OCI-LY1 (cell line): Measurements from ENCODE around the gene ANKRD33B.
"Not testable (repeated sequence)": the region's sequence is repeated elsewhere in the genome, so short reads cannot be mapped to it uniquely, and the experiment has no call there.

Experiments
- H2AFZ ChIP-seq: fragments of 200-600 bp; sonication (generic), shearing (Covaris generic); 2 replicates; pipeline ENCODE4 v1.6.0; 2014; ENCODE audit warnings: antibody characterized with exemption, mild to moderate bottlenecking, low read length
- H3F3A ChIP-seq: fragments of 200-600 bp; sonication (generic), shearing (Covaris generic); 2 replicates; pipeline ENCODE4 v1.6.0; 2014; ENCODE audit warnings: mild to moderate bottlenecking, antibody characterized with exemption, low read length, moderate library complexity; ENCODE audit not compliant: insufficient read depth
- H3K27ac ChIP-seq: fragments of 200-600 bp; sonication (generic); 2 replicates; pipeline ENCODE4 v1.5.1; 2014; ENCODE audit warnings: low read length, mixed run types, mild to moderate bottlenecking, low read depth; ENCODE audit not compliant: poor library complexity, severe bottlenecking
- H3K27me3 ChIP-seq: fragments of 200-600 bp; sonication (generic); 2 replicates; pipeline ENCODE4 v1.6.0; 2014; ENCODE audit warnings: antibody characterized with exemption, mild to moderate bottlenecking, low read length, moderate library complexity; ENCODE audit not compliant: insufficient read depth
- H3K36me3 ChIP-seq: fragments of 200-600 bp; sonication (generic); 2 replicates; pipeline ENCODE4 v1.6.1; 2014; ENCODE audit warnings: mild to moderate bottlenecking, antibody characterized with exemption, low read length, moderate library complexity, mixed read lengths; ENCODE audit not compliant: insufficient read depth
- H3K4me1 ChIP-seq: fragments of 200-600 bp; sonication (generic); 2 replicates; pipeline ENCODE4 v1.5.1; 2014; ENCODE audit warnings: mild to moderate bottlenecking, low read length, moderate library complexity; ENCODE audit not compliant: insufficient read depth, severe bottlenecking
- H3K4me2 ChIP-seq: fragments of 200-600 bp; sonication (generic), shearing (Covaris generic); 2 replicates; pipeline ENCODE4 v1.6.1; 2014; ENCODE audit warnings: low read length
- H3K4me3 ChIP-seq: fragments of 200-600 bp; sonication (generic); 2 replicates; pipeline ENCODE4 v1.5.1; 2014; ENCODE audit warnings: low read length, low read depth, mild to moderate bottlenecking, mixed read lengths; ENCODE audit not compliant: poor library complexity, severe bottlenecking
- H3K79me2 ChIP-seq: fragments of 200-600 bp; shearing (Covaris generic); 2 replicates; pipeline ENCODE4 v1.6.1; 2016; ENCODE audit warnings: mixed run types, low read length, mixed read lengths; ENCODE audit not compliant: insufficient read depth
- H3K9ac ChIP-seq: fragments of 200-600 bp; sonication (generic), shearing (Covaris generic); 2 replicates; pipeline ENCODE4 v1.6.1; 2014; ENCODE audit warnings: mild to moderate bottlenecking, low read length, mixed read lengths
- H3K9me2 ChIP-seq: fragments of 200-600 bp; sonication (generic), shearing (Covaris generic); 2 replicates; pipeline ENCODE4 v1.6.1; 2014; ENCODE audit warnings: low read depth, mild to moderate bottlenecking, low read length, mixed read lengths
- H3K9me3 ChIP-seq: fragments of 200-600 bp; shearing (Covaris generic); 2 replicates; pipeline ENCODE4 v1.6.1; 2014; ENCODE audit warnings: low read length, mixed read lengths
- H4K20me1 ChIP-seq: fragments of 200-600 bp; sonication (generic), shearing (Covaris generic); 2 replicates; pipeline ENCODE4 v1.6.0; 2016; ENCODE audit warnings: mild to moderate bottlenecking, low read length; ENCODE audit not compliant: insufficient read depth
- CTCF ChIP-seq: fragments of 200-600 bp; sonication (generic), shearing (Covaris generic); IDR thresholded peaks from 2 replicates; pipeline ENCODE4 v1.5.1; 2017; ENCODE audit warnings: mild to moderate bottlenecking, antibody characterized with exemption, low read length, moderate library complexity, mixed read lengths
- EZH2 ChIP-seq: fragments of 200-600 bp; sonication (generic), shearing (Covaris generic); IDR thresholded peaks from 2 replicates; pipeline ENCODE4 v1.8.0; 2017; ENCODE audit warnings: borderline replicate concordance, mixed run types, mild to moderate bottlenecking, antibody characterized with exemption, low read length, moderate library complexity, mixed read lengths

Gene ANKRD33B

DNA sequence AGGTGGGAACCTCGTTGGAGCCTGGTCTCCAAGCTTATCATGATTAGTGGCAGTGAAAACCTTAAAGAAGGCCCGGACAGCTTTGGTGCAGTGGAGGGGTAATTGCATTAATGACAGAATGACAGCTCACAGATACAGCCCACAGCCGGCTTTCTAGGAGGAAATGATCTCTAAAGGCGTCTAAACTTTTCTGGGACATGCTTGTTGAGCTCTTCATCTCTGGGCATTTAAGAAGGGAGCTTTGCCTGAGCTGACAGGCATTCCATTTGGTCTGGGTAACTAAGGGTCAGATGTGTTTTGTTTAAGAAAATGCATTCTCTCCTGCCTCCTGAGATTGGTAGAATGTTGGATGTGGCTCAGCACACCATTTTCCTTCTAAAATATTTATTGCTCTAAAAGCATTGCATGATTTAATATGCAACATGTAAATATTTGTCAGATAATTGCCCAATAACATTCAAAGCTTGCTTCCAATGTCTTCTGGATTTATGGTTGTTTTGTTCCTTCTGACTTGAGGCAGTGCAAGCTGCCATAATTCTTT, 4.0 kb downstream of the ANKRD33B start:
- H3K79me2 ChIP-seq: no peaks in the 10 kb centered on the region
- no peak overlapping the region for H3K4me3 ChIP-seq

DNA sequence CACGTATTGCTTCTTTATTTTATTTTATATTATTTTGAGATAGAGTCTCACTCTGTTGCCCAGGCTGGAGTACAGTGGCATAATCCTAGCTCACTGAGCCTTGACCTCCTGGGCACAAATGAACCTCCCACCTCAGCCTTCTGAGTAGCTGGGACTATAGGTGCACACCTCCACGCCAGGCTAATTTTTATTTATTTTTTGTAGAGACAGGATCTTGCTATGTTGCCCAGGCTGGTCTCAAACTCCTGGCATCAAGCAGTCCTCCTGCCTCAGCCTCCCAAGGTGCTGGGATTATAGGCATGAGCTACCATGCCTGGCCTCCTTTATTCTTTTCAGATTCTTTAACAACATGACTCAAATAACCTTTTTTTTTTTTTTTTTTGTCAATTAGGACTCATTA, 6.7 kb downstream of the ANKRD33B start:
- not testable (repeated sequence) for H3K4me2 ChIP-seq, H4K20me1 ChIP-seq, H3K4me3 ChIP-seq, H3K9me2 ChIP-seq, H3K4me1 ChIP-seq, H3K9ac ChIP-seq, H3K27ac ChIP-seq, H3K79me2 ChIP-seq, H3K36me3 ChIP-seq, H3F3A ChIP-seq, H3K9me3 ChIP-seq, H2AFZ ChIP-seq
- peaks cover 13% of the 10 kb centered on the region; the same call in 1 of the 2 replicates for H3K27me3 ChIP-seq

More for the DNA sequence above, 4.0 kb downstream of the ANKRD33B start:
- TF ChIP-seq CTCF (no peak), EZH2 (no peak)
- Histone ChIP-seq H3K9me2 (no peaks in the 10 kb centered on the region), H3K27me3 (peaks cover 17% of the 10 kb centered on the region; the same call in 1 of the 2 replicates), H3F3A (no peaks in the 10 kb centered on the region), H3K4me2 (no peak overlapping the region), H4K20me1 (no peaks in the 10 kb centered on the region), H3K9ac (no peak overlapping the region), H3K27ac (no peak overlapping the region), H3K4me1 (peaks cover 10% of the 10 kb centered on the region), H3K9me3 (no peaks in the 10 kb centered on the region), H2AFZ (no peak overlapping the region), H3K36me3 (no peaks in the 10 kb centered on the region)

- Histone ChIP-seq H2AFZ (no peak overlapping the region), H3K9ac (no peak overlapping the region), H3K27ac (no peak overlapping the region), H3K4me2 (no peak overlapping the region), H3F3A (no peaks in the 10 kb centered on the region), H3K4me3 (no peak overlapping the region), H3K9me2 (no peaks in the 10 kb centered on the region), H3K36me3 (no peaks in the 10 kb centered on the region), H4K20me1 (no peaks in the 10 kb centered on the region), H3K9me3 (no peaks in the 10 kb centered on the region), H3K27me3 (peaks cover 12% of the 10 kb centered on the region; the same call in 1 of the 2 replicates), H3K79me2 (no peaks in the 10 kb centered on the region), H3K4me1 (no peaks in the 10 kb centered on the region)
- no peak for TF ChIP-seq EZH2
- TF ChIP-seq CTCF: no peak
These were observed 8.6 kb downstream of the ANKRD33B start for GRCh38 chr5:10572451-10572850.

- H3K4me2 ChIP-seq: no peak overlapping the region
- H3K9me2 ChIP-seq: no peaks in the 10 kb centered on the region
- H3K27ac ChIP-seq: no peak overlapping the region
- H3K9ac ChIP-seq: no peak overlapping the region
- no peaks in the 10 kb centered on the region for H3K36me3 ChIP-seq
- peaks cover 6% of the 10 kb centered on the region; the same call in 1 of the 2 replicates for H3K27me3 ChIP-seq
- H4K20me1 ChIP-seq: no peaks in the 10 kb centered on the region
- TF ChIP-seq EZH2 (no peak), CTCF (no peak)
- no peak overlapping the region for H3K4me3 ChIP-seq
- no peaks in the 10 kb centered on the region for H3F3A ChIP-seq
- no peaks in the 10 kb centered on the region for H3K4me1 ChIP-seq
- no peaks in the 10 kb centered on the region for H3K79me2 ChIP-seq
- no peak overlapping the region for H2AFZ ChIP-seq
- H3K9me3 ChIP-seq: no peaks in the 10 kb centered on the region
These were observed 9.7 kb downstream of the ANKRD33B start for GRCh38 chr5:10573487-10574145.

GRCh38 chr5:10574879-10575278, 11.0 kb downstream of the ANKRD33B start:
- not testable (repeated sequence) for H3K36me3 ChIP-seq, H3K27me3 ChIP-seq, H3K4me2 ChIP-seq, H2AFZ ChIP-seq, H3K79me2 ChIP-seq, H3K9me2 ChIP-seq, H3K9ac ChIP-seq, H4K20me1 ChIP-seq, H3F3A ChIP-seq, H3K4me3 ChIP-seq, H3K4me1 ChIP-seq, H3K9me3 ChIP-seq, H3K27ac ChIP-seq
